Stimulated activated memory B cell treated with anti-CD40 and anti-IgM and Interleukin-4, amounts not matched to agents 10 μg/mL and 1 μg/mL and 100 μg/mL, for 72 hours (primary cell): ENCODE measurements around the gene TBC1D14.
"Not testable (repeated sequence)": the region's sequence is repeated elsewhere in the genome, so short reads cannot be mapped to it uniquely, and the experiment has no call there.

Experiments used
- ATAC-seq: fragments of 150-1000 bp; cut with Tn5 transposase; 2 replicates; pipeline ENCODE4 v1.10.0; 2021
- H3K27ac Mint-ChIP-seq: one replicate; pipeline ENCODE4 v1.8.0; 2022; ENCODE audit warnings: mild to moderate bottlenecking, mixed read lengths
- H3K27me3 Mint-ChIP-seq: one replicate; pipeline ENCODE4 v1.8.0; 2022; ENCODE audit warnings: mixed read lengths
- H3K36me3 Mint-ChIP-seq: one replicate; pipeline ENCODE4 v1.8.0; 2022; ENCODE audit warnings: mixed read lengths
- H3K4me1 Mint-ChIP-seq: one replicate; pipeline ENCODE4 v1.8.0; 2022; ENCODE audit warnings: mixed read lengths
- H3K4me3 Mint-ChIP-seq: one replicate; pipeline ENCODE4 v1.8.0; 2022; ENCODE audit warnings: mild to moderate bottlenecking, moderate library complexity, mixed read lengths
- H3K9me3 Mint-ChIP-seq: one replicate; pipeline ENCODE4 v1.8.0; 2022; ENCODE audit warnings: mixed read lengths

Gene TBC1D14

DNA sequence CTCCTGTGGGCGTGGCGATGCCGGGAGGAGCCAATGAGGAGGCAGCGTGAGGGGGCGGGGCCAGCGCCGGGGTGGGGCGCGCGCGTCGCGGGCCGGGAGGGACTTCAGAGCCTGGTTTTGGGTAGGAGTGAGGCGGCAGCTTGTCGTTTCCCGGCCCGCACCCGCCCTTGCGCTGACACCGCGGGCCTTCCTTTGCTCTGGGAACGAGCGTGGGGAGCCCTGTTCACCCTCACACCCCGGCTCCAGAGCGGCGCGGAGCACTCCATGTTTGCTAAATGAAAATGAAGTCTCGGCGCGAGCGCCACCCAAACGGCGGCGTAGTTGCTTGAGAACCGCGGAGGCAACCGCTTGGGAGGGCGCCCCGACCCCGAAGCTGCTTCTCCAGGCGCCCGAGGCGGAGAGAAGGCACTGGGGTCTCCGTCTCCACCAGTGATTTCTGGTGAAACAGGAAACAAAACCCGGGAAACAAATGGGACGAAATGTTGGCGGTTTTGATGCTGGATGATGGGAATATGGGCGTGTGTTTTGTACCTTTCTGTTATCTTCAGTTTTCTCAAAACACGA lies 158.7 kb downstream of the TBC1D14 start:
- Mint-ChIP-seq H3K27me3 (peaks cover 8% of the 10 kb centered on the region), H3K9me3 (no peaks in the 10 kb centered on the region), H3K4me1 (peaks cover 44% of the 10 kb centered on the region), H3K36me3 (peaks cover 8% of the 10 kb centered on the region), H3K27ac (peak overlapping the region; percentile 92), H3K4me3 (peak overlapping the region; percentile 97)
- no peak for ATAC-seq

DNA sequence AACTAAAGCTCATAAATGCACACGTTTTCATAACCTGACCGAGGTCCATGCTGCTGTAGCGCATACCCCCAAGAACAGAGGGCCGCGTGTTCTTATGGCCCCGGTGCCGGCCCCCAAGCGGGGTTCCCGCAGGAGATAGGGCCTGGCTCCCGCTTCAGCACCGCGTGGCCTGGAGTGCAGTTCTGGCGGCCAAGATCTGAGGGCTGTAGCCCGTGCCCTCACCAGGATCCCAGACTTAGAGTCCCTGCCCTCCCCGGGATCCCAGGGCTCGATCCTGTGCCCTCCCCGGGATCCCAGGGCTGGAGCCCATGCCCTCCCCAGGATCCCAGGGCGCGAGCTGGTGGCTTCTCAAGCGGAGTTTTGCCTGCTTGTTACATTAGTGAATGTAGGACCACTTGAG lies 159.3 kb downstream of the TBC1D14 start:
- H3K4me3 Mint-ChIP-seq, result peak overlapping the region; percentile 97
- H3K27ac Mint-ChIP-seq, result peak overlapping the region; percentile 92
- H3K36me3 Mint-ChIP-seq, result peaks cover 3% of the 10 kb centered on the region
- H3K4me1 Mint-ChIP-seq, result peaks cover 40% of the 10 kb centered on the region
- H3K9me3 Mint-ChIP-seq, result no peaks in the 10 kb centered on the region
- H3K27me3 Mint-ChIP-seq, result peaks cover 8% of the 10 kb centered on the region
- ATAC-seq, result no peak

DNA sequence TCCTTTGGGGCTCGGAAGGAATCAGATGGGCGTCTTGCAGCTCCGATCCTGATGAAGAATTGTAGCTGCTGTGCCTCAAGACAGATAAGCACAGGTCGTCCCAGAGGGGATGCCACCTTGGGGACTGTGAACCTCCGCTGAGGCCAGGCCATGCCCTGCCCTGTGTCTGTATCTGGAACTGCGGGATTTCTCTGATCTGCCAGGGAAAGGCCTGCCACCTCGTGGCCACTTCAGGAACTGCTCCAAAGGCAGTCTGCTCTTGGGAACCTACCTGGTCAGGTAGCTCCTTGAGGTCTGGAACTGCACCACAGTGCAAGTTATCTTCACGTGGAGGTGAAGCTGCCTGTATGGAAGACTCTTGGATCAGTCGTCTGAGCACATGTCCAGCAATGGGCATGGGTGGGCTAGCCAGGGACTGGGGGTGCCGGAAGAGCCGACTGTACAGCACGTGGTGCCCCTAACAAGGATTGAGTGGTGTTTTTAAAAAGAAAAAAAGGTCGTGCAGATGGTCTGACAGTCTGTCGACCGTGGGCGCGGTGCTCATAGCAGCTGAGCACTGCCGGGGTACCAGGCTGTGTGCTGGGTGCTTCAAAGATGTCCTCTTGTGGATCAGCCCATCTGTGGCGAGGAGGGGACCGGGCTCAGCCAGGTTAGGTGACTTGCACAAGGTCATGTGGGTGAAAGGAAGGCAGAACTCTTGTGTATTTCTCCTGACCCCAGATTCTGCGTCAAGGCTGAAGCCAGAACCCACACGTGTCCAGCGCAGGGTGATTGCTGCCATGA lies 161.3 kb downstream of the TBC1D14 start:
- Mint-ChIP-seq H3K9me3 (no peaks in the 10 kb centered on the region), H3K27ac (no peak overlapping the region), H3K4me3 (no peak overlapping the region), H3K36me3 (no peaks in the 10 kb centered on the region), H3K4me1 (peaks cover 24% of the 10 kb centered on the region), H3K27me3 (peaks cover 8% of the 10 kb centered on the region)
- peak; percentile 60 for ATAC-seq

DNA sequence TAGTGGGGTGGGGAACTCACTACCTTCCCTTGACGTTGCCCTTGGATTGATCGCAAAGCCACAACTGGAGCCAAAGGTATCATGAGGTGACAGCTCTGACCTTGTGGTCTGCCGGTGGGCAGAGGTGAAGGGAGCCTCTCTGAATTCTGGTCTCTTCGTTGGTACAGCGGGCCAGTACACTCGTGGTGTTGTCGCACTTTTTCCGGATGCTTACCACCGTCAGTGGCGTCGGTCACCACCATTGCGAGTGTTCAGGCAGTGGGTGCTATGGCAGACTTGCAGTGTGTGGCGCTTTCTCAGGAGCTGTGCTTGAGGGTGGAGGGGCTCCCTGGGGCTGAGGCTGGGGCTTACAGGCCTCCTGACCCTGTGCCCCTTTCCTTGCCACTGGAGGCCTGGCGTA lies 163.4 kb downstream of the TBC1D14 start:
- ATAC-seq, result no peak
- Mint-ChIP-seq H3K9me3 (no peaks in the 10 kb centered on the region), H3K4me1 (peaks cover 16% of the 10 kb centered on the region), H3K27me3 (peaks cover 18% of the 10 kb centered on the region), H3K36me3 (no peaks in the 10 kb centered on the region), H3K27ac (no peak overlapping the region), H3K4me3 (no peak overlapping the region)

DNA sequence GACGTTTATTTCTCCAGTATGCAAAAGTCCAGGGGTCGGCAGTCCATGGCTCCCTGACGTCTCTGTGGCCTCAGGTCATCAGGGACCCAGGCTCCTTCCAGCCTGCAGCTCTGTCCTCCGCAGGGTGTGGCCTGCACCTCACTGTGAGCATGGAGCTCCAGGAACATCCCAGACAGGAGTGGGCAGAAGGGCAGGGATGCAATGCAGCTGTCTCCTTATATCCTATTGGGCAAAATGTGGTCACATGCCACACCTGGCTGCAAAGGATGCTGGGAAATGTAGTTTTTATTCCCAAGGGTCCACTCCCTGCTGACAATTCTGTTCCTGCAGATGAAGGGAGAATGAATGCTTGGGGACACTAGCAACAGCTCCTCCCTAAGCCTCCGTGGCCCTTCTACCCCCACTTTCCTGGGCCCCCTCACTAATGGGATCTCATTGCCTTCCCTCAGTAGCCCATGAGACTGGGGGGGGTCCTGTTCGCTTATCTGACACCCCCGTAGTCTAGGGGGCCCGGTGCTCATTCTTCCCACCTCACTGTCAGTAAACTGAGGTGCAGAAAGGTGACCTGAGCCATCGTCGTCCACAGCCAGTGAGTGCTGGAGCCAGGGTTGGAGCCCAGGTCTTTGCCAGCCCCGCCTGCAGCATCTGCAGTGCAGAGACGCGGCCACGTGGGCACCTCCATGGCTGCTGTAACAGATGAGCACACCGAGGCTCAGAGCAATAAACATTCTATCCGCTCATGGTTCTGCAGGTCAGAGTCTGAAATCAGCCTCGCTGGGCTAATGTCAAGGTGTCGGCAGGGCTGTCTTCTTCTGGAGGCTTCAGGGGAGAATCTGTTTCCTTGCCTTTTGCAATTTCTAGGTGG lies 164.1 kb downstream of the TBC1D14 start:
- Mint-ChIP-seq H3K4me1 (peaks cover 11% of the 10 kb centered on the region), H3K36me3 (no peaks in the 10 kb centered on the region), H3K4me3 (no peak overlapping the region), H3K27ac (no peak overlapping the region), H3K27me3 (peaks cover 18% of the 10 kb centered on the region), H3K9me3 (no peaks in the 10 kb centered on the region)
- no peak for ATAC-seq

DNA sequence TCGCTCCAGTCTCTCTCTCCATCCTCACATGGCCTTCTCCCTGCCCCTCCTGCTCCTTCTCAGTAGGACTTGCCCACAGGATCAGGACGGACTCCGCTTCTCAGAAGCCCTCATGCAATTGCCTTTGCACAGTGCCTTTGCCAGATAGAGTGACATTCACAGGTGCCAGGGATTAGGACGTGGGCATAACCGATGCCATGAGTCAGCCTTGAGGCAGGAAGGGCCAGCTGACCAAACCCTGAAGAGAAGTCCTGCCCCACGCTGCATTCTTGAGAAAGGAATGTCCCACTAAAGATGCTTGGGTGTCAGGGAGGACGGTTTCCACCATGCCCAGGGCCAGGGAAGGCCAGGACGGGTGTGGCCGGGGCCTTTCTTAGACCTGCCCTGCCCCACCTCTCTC lies 164.8 kb downstream of the TBC1D14 start:
- Mint-ChIP-seq H3K27me3 (peaks cover 25% of the 10 kb centered on the region), H3K36me3 (no peaks in the 10 kb centered on the region), H3K27ac (no peak overlapping the region), H3K4me3 (no peak overlapping the region), H3K9me3 (no peaks in the 10 kb centered on the region), H3K4me1 (peaks cover 8% of the 10 kb centered on the region)
- no peak for ATAC-seq

DNA sequence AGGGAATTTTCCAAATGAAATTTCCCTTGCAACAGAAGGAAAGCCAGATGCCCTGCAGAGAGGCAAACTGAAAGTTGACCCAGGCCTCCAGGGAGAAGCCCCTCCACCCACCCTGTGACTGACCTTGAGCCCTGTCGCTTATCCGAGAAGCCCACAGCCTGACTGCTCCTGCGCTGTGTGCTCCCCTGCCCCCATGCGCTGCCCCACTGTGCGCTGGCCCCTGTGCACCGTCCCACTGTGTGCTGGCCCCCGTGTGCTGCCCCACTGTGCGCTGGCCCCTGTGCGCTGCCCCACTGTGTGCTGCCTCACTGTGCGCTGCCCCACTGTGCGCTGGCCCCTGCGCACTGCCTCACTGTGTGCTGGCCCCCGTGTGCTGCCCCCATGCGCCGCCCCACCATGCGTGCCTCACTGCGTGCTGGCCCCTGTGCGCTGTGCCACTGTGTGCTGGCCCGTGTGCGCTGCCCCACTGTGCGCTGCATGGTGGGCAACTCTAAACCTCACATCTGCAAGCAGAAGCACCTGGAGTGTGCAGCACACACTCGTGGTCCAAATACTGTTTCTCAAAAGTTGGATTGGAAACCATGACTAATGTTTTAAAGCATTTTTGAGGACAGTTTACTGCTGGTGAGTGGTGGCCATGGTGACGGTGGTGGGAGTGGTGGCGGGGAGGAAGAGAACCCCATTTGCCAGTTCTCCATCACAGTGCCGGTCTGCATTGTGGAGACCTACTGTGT lies 166.5 kb downstream of the TBC1D14 start:
- Mint-ChIP-seq H3K27ac (no peak overlapping the region), H3K36me3 (no peaks in the 10 kb centered on the region), H3K4me1 (peaks cover under 1% of the 10 kb centered on the region), H3K27me3 (peaks cover 21% of the 10 kb centered on the region), H3K9me3 (no peaks in the 10 kb centered on the region), H3K4me3 (no peak overlapping the region)
- ATAC-seq, result no peak

DNA sequence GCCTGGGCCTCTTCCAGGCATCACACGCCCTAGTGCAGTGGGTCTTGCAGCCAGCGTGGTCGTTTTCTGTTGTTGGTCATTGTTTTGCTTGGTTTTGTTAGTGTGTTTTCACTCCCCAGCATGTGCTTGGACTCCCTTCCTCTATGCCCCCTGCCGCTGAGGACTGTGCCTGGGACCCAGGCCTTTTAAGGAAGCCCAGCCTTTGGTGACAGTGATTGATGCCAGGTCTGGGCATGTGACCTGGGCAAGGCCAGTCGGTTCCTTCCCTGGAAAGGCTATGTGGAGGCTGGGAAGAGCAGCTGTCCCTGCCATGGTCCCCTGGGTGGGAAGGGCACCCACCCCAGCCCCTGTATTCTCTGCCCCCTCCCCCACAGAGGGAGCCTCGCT lies 167.1 kb downstream of the TBC1D14 start:
- Mint-ChIP-seq H3K27me3 (peaks cover 20% of the 10 kb centered on the region), H3K4me3 (no peak overlapping the region), H3K9me3 (no peaks in the 10 kb centered on the region), H3K36me3 (no peaks in the 10 kb centered on the region), H3K4me1 (no peaks in the 10 kb centered on the region), H3K27ac (no peak overlapping the region)
- no peak for ATAC-seq

DNA sequence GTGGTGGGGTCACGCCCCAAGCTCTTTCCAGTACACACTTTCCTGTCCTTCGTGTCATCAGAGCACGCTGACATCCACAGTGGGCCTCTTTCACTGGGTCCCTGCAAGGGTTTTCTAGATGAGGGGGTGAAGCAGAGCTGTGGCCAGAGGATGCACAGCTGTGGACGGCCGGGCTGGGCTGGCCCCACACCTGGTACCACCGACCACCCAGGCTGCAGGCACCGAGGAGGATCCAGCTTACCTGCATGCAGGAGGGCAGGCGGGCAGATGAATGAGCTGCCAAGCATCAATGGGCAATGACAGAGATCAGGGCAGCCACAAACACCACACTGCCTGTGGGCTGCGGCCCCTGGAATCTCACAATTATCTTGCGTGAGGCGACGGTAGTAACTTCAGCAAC lies 167.7 kb downstream of the TBC1D14 start:
- H3K27ac Mint-ChIP-seq, result no peak overlapping the region
- no peaks in the 10 kb centered on the region for H3K9me3 Mint-ChIP-seq
- H3K4me1 Mint-ChIP-seq, result no peaks in the 10 kb centered on the region
- ATAC-seq, result no peak
- H3K4me3 Mint-ChIP-seq, result no peak overlapping the region
- H3K27me3 Mint-ChIP-seq, result peaks cover 20% of the 10 kb centered on the region
- no peaks in the 10 kb centered on the region for H3K36me3 Mint-ChIP-seq

DNA sequence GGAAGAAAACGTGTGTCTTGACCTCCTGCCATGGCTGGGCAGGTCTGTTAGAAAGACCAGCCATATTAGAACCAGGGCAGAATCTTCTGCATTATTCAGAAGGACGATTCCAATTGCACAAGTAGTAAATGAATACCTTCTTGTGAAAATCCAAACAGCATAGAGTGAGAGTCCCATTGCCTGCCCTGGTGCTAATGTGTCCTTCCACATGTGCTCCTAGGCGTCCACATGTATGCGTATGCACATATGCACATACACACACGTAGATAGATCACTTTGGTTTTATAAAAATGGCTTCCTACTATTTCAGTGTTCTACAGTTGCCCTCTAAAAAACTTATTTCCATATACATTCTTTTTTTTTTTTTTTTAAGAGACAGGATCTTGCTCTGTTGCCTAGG lies 168.4 kb downstream of the TBC1D14 start:
- H3K4me3 Mint-ChIP-seq, result no peak overlapping the region
- peaks cover 26% of the 10 kb centered on the region for H3K27me3 Mint-ChIP-seq
- H3K4me1 Mint-ChIP-seq, result no peaks in the 10 kb centered on the region
- no peak overlapping the region for H3K27ac Mint-ChIP-seq
- H3K9me3 Mint-ChIP-seq, result no peaks in the 10 kb centered on the region
- H3K36me3 Mint-ChIP-seq, result no peaks in the 10 kb centered on the region
- ATAC-seq, result no peak

DNA sequence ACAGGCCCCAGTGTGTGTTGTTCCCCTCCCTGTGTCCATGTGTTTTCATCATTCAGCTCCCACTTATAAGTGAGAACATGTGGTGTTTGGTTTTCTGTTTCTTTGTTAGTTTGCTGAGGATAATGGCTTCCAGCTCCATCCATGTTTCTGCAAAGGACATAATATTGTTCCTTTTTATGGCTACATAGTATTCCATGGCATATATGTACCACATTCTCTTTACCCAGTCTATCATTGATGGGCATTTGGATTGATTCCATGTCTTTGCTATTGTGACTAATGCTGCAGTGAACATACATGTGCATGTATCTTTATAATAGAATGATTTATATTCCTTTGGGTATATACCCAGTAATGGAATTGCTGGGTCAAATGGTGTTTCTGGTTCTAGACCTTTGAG lies 169.9 kb downstream of the TBC1D14 start:
- ATAC-seq, H3K27ac Mint-ChIP-seq, H3K9me3 Mint-ChIP-seq, H3K4me1 Mint-ChIP-seq, H3K4me3 Mint-ChIP-seq, H3K36me3 Mint-ChIP-seq: not testable (repeated sequence)
- H3K27me3 Mint-ChIP-seq, result peaks cover 41% of the 10 kb centered on the region

DNA sequence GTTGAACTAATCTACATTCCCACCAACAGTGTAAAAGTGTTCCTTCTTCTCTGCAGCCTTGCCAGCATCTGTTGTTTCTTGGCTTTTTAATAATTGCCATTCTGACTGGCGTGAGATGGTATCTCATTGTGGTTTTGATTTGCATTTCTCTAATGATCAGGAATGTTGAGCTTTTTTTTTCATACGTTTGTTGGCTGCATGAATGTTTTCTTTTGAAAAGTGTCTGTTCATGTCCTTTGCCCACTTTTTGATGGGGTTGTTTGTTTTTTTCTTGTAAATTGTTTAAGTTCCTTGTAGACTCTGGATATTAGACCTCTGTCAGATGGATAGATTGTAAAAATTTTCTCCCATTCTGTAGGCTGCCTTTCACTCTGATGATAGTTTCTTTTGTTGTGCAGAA lies 170.3 kb downstream of the TBC1D14 start:
- H3K4me3 Mint-ChIP-seq, H3K9me3 Mint-ChIP-seq, H3K4me1 Mint-ChIP-seq, H3K27ac Mint-ChIP-seq, H3K36me3 Mint-ChIP-seq, ATAC-seq: not testable (repeated sequence)
- H3K27me3 Mint-ChIP-seq, result peaks cover 45% of the 10 kb centered on the region
